Gastrocnemius medialis (tissue), 4 donors: ENCODE measurements around the gene ITGB5. TPM values are rescaled to one million over a fixed set of nuclear protein-coding genes. Genes with fewer than 3 reads are reported as not detected.

ENCODE experiments used
- ATAC-seq, 2 donors: fragments of 150-250 bp; one replicate each; pipeline ENCODE4 v1.9.1; 2016
- DNase-seq, 2 donors: peaks; one replicate each; pipeline ENCODE4 v3.0.0-alpha.2; 2019
- H3K27ac ChIP-seq, 4 donors: fragments of 200-600 bp; sonication (generic); 1 replicate in 1 of 4; 2 replicates in 3 of 4; pipeline ENCODE4 v1.5.1; 2016 to 2018; ENCODE audit warnings: mild to moderate bottlenecking in 2 of 4, moderate library complexity in 1 of 4
- H3K27me3 ChIP-seq, 3 donors: fragments of 200-600 bp; sonication (generic) in 2 of 3; 1 replicate in 1 of 3; 2 replicates in 2 of 3; pipeline versions ENCODE4 v1.5.1 to v1.6.0; 2016 to 2019; ENCODE audit warnings: mild to moderate bottlenecking in 1 of 3, moderate library complexity in 1 of 3
- H3K36me3 ChIP-seq, 2 donors: fragments of 200-600 bp; sonication (generic) in 1 of 2; one replicate each; pipeline ENCODE4 v1.5.1; 2017 to 2018
- H3K4me1 ChIP-seq, 2 donors: fragments of 200-600 bp; sonication (generic) in 1 of 2; one replicate each; pipeline ENCODE4 v1.5.1; 2016 to 2017; ENCODE audit warnings: mild to moderate bottlenecking in 2 of 2
- H3K4me3 ChIP-seq, 4 donors: fragments of 200-600 bp; sonication (generic) in 3 of 4; 1 replicate in 1 of 4; 2 replicates in 3 of 4; pipeline ENCODE4 v1.5.1; 2016 to 2019; ENCODE audit warnings: mild to moderate bottlenecking in 2 of 4
- H3K9me3 ChIP-seq, 3 donors: fragments of 200-600 bp; sonication (generic) in 2 of 3; 1 replicate in 1 of 3; 2 replicates in 2 of 3; pipeline ENCODE4 v1.5.1; 2016 to 2019
- POLR2A ChIP-seq, 2 donors: fragments of 450-650 bp; IDR thresholded peaks; one replicate each; pipeline ENCODE4 v1.6.1; 2017; ENCODE audit warnings: antibody characterized with exemption in 2 of 2, mild to moderate bottlenecking in 2 of 2, moderate library complexity in 2 of 2
- in situ Hi-C, 4 donors: fragments of 200-750 bp; cut with MboI; loops; one replicate each; pipeline versions ENCODE4 v1.15.0 to v1.8.0; 2017; ENCODE audit warnings: low sequenced_read_pairs in 4 of 4
- intact Hi-C: fragments of 100-400 bp; cut with DNase I; formaldehyde crosslinking; loops from one replicate; pipeline ENCODE4 v1.15.1; 2023; ENCODE audit warnings: low total_unique reads
- total RNA-seq, 4 donors: library from RNA; depleted of rRNA; stranded (reverse); fragments of >200 nt; gene quantifications; one replicate each; pipeline versions ENCODE4 v1.1.0 to v1.2.3, GENCODE V29; 2016
- TF ChIP-seq, protein P1 (sequence below), 5 experiments: fragments of 450-650 bp in 3 of 5; fragments of 200-600 bp in 2 of 5; sonication (generic) in 2 of 5; IDR thresholded peaks in 4 of 5; conservative IDR thresholded peaks in 1 of 5; 1 replicate in 4 of 5; 2 replicates in 1 of 5; pipeline ENCODE4 v1.5.1; 2016 to 2019; ENCODE audit warnings: antibody characterized with exemption in 5 of 5, mild to moderate bottlenecking in 3 of 5, moderate library complexity in 3 of 5

ITGB5 gene
- total RNA-seq, 4 donors from 2014 or later: 35.2 to 101 (median 71.3) TPM

DNA sequence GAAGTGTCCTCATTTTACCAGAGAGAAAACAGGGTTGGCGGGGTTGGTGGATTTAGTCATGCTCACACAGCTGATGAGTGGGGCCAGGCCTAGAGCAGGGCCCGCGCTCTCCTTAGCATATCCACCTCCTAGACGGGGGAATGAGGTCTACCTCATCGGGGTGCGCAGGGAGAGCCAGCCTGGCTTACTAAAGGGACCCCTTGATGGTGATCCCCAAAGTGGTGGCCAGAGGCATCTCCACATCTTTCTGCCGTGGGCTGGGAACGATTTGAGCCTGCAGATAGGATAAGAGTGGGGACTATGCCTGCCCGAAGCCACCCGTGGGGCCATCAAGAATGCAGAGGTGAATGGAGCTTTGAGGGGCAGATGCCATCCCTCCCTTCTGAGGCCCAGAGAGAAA lies 87.5 kb downstream of the ITGB5 start:
- in situ Hi-C loops (no loop called here), intact Hi-C loops (no loop called here)
- no peak for TF ChIP-seq POLR2A (IDR thresholded peaks at IDR 0.05)
- TF ChIP-seq, protein P1, sequence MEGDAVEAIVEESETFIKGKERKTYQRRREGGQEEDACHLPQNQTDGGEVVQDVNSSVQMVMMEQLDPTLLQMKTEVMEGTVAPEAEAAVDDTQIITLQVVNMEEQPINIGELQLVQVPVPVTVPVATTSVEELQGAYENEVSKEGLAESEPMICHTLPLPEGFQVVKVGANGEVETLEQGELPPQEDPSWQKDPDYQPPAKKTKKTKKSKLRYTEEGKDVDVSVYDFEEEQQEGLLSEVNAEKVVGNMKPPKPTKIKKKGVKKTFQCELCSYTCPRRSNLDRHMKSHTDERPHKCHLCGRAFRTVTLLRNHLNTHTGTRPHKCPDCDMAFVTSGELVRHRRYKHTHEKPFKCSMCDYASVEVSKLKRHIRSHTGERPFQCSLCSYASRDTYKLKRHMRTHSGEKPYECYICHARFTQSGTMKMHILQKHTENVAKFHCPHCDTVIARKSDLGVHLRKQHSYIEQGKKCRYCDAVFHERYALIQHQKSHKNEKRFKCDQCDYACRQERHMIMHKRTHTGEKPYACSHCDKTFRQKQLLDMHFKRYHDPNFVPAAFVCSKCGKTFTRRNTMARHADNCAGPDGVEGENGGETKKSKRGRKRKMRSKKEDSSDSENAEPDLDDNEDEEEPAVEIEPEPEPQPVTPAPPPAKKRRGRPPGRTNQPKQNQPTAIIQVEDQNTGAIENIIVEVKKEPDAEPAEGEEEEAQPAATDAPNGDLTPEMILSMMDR (IDR thresholded peaks at IDR 0.05 in 4 of 5, conservative IDR thresholded peaks at IDR 0.05 in 1 of 5): no peak
- Histone ChIP-seq H3K9me3 (no peaks in the 10 kb centered on the region), H3K4me3 (no peak overlapping the region), H3K27me3 (no peaks in the 10 kb centered on the region), H3K4me1 (peaks cover 24 to 32% of the 10 kb centered on the region in 2 donors), H3K27ac (peak overlapping the region in 3 of 4 donors; percentile 65 to 80 (median 76)), H3K36me3 (peaks cover 0 to 10% of the 10 kb centered on the region in 2 donors)
- no peak for DNase-seq
- ATAC-seq: no peak

GRCh38 chr3:124797426-124797945 lies 89.7 kb downstream of the ITGB5 start:
- intact Hi-C loops: no loop called here
- DNase-seq (no peak), ATAC-seq (no peak)
- TF ChIP-seq POLR2A (IDR thresholded peaks at IDR 0.05): no peak
- TF ChIP-seq, protein P1 (IDR thresholded peaks at IDR 0.05 in 4 of 5, conservative IDR thresholded peaks at IDR 0.05 in 1 of 5): no peak
- in situ Hi-C loops: no loop called here
- Histone ChIP-seq H3K9me3 (no peaks in the 10 kb centered on the region), H3K27me3 (no peaks in the 10 kb centered on the region), H3K36me3 (peaks cover 0 to 10% of the 10 kb centered on the region in 2 donors), H3K4me1 (peaks cover 24 to 34% of the 10 kb centered on the region in 2 donors), H3K4me3 (no peak overlapping the region), H3K27ac (no peak overlapping the region)

GRCh38 chr3:124796477-124796876 lies 90.7 kb downstream of the ITGB5 start:
- TF ChIP-seq, protein P1 (IDR thresholded peaks at IDR 0.05 in 4 of 5, conservative IDR thresholded peaks at IDR 0.05 in 1 of 5): no peak
- TF ChIP-seq POLR2A (IDR thresholded peaks at IDR 0.05): no peak
- DNase-seq (no peak), ATAC-seq (no peak)
- in situ Hi-C loops (no loop called here), intact Hi-C loops (no loop called here)
- no peaks in the 10 kb centered on the region for H3K9me3 ChIP-seq
- H3K36me3 ChIP-seq: peaks cover 0 to 10% of the 10 kb centered on the region in 2 donors
- peaks cover 27 to 28% of the 10 kb centered on the region in 2 donors for H3K4me1 ChIP-seq
- H3K27ac ChIP-seq: no peak overlapping the region
- no peak overlapping the region for H3K4me3 ChIP-seq
- no peaks in the 10 kb centered on the region for H3K27me3 ChIP-seq

DNA sequence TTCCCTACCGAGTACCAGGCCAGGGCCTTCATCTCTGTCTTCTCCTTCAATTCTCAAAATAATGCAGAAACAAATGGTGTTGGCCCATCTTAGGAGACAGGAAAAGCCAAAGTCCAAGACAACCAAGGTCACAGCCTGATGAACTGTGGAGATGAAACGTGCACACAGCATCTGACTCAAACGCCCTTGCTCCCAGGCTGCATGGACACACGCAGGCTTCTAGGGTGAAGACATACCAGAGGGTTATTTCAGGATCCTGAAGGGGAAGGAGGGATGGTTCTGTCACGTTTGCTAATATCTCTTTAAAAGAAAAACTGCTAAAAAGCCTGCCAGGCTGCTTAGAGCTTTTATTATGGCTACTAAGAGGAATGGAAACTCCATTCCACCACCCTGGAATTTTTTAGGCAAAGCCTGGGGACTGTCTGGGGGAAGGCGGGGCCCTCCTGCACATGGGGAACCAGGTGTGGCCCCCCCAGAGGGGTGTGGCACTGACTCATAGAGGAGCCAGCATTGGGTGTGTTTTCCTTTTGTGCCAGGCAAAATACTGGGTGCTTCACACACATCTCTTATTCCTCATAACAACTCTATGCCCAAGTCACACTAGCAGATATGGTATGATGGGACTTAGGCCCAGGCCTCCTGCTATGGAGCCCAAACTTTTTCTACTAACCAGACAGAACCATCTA lies 94.0 kb downstream of the ITGB5 start:
- no peak for TF ChIP-seq POLR2A (IDR thresholded peaks at IDR 0.05)
- TF ChIP-seq, protein P1 (IDR thresholded peaks at IDR 0.05 in 4 of 5, conservative IDR thresholded peaks at IDR 0.05 in 1 of 5): no peak
- intact Hi-C loops: no loop called here
- in situ Hi-C loops: no loop called here
- Histone ChIP-seq H3K4me3 (no peak overlapping the region), H3K9me3 (no peaks in the 10 kb centered on the region), H3K27me3 (no peaks in the 10 kb centered on the region), H3K4me1 (peaks cover 15 to 16% of the 10 kb centered on the region in 2 donors), H3K36me3 (peaks cover 0 to 10% of the 10 kb centered on the region in 2 donors), H3K27ac (peak overlapping the region in 3 of 4 donors; percentile 51 to 53 (median 51))
- ATAC-seq (no peak), DNase-seq (no peak)
